IPS DF 4.7 (cell line): Measurements from ENCODE around the gene CNTN5.
"Not testable (repeated sequence)": the region's sequence is repeated elsewhere in the genome, so short reads cannot be mapped to it uniquely, and the experiment has no call there.

Experiments used
- DNase-seq: peaks from one replicate; pipeline ENCODE4 v3.0.0-alpha.2; 2013; ENCODE audit warnings: low spot score; ENCODE audit errors: extremely low read depth

CNTN5 gene

DNA sequence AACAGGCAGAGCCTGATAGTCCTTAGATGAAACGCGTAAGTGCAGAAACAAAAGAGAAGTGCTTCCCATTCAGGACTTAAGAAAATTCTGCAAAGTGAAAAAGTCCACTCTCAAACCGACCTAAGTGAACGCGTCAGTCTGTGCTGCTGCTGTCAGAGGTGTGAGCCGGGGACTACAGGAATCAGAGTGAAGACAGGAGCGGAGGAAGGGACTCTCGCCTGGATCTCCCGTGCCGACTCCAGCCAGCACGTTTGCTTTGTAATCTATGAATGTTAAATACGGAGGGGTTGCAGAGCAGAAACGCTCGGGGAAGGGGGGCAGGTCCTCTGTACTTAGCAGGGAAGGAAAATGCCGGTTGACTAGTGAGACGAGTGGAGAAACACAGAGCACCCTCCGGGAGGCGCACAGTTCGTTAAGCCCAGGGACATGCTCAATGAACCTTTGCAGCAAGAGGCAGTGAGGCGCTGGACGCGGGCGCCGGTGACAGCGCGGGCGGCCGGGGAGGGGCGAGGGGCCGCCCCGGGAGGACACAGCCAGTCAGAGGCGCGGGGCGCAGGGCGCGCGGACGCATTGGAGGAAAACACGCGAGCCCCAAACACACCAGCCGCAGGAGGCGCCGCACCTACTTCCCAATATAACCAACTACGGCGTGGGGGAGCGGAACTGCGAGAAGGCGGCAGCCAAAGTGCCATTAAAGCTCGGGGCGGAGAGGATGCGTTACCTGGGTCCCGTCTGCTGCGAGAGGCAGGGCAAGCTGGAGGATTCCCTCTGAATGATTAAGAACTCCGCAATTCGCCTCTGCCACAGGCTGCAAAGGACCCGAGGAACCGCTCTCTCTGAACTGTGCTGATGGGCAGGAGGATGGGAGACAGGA is at the start of gene CNTN5:
CNTN5 (plus strand) TSS at position 598 of the 874 bp plus-strand sequence.
- no peak for DNase-seq

DNA sequence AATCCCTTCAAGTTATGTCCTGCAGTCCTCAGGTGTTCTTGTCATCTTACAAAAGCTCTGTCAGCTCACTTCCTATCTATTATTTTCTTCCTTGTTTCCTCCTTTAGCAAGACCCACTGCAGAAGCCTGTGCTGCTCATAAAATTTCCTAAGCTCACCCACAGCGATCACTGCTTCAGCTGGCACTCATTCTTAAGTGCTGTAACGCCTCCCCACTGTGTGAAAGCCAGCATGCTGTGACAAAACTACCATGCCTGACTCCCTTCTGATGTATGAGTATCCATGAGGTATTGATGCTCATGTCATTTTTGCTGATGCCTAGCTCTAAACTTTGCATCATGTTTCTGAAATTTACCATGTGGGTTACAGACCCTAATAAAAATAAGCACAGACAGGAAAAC is 41.5 kb upstream of the CNTN5 start:
- DNase-seq = no peak

DNA sequence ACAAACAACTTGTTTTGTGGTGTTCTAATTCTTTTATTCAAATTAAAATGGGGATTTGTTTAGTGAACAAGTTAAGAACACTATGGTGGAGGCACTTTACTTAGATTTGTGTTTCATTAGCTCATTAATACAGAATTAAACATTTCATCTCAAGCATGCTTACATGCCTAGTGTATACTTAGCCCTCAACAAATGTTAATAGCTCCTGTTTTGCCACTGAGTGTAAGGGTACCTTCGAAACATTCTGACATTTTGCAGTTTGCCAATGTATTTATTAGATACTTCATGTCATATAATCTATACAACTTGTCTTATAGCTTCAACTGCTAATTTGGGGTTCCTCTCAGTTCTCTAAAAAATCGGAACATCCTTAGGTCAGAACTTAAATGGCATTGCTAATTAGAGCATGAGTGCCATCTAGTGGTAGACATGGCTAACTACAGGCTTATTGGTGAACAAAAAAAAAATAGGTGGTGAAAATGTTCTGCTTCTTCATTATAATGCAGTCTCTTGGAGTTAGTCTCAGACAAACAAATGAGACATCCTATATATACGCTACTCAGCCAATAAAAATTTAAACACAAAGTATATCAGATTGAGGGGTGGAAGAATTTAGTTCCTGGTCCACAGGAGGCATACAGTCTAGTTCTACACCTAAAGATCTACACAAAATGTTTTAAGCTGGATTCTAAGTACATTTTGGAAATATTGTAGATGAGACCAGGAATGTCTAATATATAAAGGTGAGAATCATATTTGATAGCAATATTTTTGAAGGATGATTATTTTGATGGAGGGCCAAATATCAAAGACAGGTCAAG is 4.9 kb upstream of the CNTN5 start:
- no peak for DNase-seq

DNA sequence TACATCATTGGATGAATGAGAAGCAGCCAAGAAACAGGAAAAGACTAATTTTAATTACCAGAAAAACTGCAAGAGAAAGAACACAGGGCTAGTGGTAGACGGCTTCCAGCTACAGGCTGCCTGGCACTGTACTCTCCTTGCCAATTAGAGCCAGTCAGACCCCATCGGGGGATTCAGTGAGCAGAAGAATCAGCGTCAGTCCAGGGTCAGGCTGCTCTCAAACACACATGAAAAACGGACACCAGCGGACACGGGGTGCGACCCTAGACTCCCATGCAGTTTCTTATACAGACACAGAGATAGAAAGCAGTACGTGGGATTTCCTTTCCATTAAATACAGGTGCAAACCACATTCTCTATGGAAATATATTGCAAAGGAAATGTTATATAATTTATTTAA is 1.1 kb upstream of the CNTN5 start:
- DNase-seq = no peak

- DNase-seq = no peak
Observed at GRCh38 chr11:99037057-99037456, 16.3 kb downstream of the CNTN5 start.

DNA sequence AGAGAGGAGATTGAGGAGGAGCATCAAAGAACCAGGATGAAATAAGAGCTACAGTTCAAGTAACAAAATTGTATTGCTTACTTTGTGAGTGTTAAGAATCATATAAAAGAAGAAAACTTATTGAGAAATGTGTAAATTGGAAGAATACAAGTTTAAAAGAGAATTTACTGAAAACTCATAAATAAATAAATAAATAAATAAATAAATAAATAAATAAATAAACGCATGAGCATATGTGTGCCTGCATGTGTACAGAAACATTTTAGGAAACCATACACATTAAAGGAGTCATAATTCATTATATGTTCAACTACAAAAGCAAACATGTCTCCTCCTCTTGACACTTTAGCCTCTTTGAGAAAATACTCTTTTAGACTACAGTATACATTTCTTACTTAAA is 42.6 kb downstream of the CNTN5 start:
- DNase-seq = no peak

- DNase-seq = no peak
Observed at GRCh38 chr11:99065121-99065520, 44.4 kb downstream of the CNTN5 start.

- DNase-seq = no peak
Observed at GRCh38 chr11:99066618-99067317, 46.0 kb downstream of the CNTN5 start.

DNA sequence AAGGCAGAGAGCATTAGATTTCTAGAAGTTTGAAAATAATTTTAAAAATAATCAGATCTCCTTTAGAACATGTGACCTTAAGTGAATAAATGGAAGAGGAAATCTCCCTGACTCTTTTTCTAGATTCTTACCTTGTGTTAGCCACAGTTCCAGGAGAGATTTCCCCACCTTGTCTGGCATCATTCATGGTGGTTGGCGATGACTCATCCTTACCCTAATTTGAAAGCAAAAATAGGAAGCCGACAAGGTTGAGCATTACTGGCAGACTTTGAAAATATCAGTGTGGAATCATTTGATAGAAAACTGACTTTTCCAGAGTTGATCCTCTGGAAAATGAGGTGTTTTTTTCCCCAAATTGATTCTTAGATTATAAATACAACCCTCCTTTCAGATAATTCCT is 48.1 kb downstream of the CNTN5 start:
- DNase-seq = no peak

DNA sequence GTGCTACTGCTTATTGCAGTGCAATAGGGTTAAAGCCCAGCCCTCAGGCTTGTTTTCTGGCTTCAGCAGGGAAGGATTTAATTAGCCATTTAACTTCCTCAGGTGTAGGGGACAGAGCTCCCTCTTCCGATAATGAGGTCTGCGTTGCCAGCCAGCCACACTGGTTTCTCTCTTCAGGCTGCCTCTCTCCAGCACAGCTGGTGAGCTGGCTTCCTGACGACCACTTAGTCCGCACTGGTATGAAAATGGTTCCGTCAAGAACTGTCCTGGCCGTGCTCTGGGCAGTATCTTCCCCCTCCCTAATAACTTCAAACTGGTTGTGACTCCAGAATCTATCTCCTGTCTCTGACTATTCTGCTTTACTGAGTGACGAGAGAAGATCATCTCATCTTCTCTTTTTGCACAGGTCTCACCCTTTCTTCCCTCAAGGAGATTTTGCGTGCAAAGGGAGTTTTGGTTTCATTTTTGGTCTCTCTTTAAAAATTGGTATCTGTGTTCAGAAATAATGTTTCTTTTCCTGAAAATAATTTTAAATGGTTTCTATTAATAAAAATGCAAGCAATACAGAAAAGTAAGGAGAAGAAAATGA is 49.2 kb downstream of the CNTN5 start:
- peak; percentile 19 for DNase-seq

GRCh38 chr11:99079576-99079975 is 58.8 kb downstream of the CNTN5 start:
- DNase-seq = no peak

- DNase-seq = no peak
Observed at GRCh38 chr11:99080154-99080553, 59.4 kb downstream of the CNTN5 start.

DNA sequence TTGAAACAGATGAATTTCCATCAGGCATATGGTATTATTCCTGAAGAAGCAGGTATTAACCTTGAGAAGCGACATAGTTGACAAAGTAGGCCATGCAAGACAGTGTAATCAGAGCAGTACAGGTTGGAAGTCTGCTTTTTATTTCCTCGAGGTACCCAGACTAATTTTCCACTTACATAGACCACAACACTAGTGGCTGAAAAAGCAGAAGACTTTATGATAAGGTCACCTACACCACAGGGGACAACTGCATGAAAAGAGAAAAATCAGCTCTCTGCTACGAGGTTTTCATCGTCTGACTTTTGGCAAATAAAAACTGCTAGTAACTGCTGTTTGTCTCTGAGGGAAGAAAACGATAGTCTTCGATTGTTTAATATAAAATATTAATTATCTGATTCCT is 77.5 kb downstream of the CNTN5 start:
- DNase-seq = no peak

DNA sequence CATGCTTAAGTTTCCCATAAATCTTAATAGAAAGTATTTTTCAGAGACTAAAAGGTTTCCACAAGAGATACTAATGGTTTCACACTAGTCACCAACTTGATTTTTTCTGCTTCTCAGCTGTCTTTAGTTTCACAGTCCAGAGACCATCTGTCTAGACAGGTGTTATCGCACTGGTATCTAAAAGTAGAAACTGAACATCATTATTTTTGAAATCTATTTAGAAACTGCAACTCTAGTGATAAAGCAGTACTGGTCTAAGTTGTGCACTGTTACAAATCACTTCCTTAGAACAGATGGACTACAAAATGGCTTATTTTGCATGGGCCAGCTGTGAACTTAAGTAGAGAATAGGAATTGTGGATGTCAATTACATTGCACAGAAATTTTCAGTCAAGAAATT is 78.0 kb downstream of the CNTN5 start:
- DNase-seq = no peak

DNA sequence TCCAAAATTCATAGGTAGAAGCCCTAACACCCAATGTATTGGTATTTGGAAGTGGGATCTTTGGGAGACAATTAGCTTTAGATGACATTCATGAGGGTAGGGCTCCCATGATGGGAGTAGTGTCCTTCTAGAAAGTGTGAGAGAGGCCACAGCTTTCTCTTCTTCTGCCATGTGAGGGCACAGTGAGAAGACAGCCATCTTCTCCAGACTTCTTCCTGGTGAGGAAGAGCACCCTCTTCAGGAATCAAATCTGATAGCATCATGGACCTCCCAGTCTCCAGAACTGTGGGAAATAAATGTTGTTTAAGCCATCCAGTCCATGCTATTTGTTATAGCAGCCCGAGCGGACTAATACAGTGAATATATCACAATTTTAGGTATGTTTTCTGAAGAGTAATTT is 96.9 kb downstream of the CNTN5 start:
- peak; percentile 1 for DNase-seq

DNA sequence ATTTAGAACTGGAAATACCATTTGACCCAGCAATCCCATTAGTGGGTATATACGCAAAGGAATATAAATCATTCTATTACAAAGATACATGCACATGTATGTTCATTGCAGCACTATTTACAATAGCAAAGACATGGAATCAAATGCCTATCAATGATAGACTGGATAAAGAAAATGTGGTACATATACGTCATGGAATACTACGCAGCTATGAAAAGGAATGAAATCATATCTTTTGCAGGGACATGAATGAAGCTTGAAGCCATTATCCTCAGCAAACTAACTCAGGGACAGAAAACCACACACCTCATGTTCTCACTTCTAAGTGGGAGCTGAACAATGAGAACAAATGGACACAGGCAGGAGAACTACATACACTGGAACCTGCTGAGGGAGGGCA is 113.1 kb downstream of the CNTN5 start:
- DNase-seq = not testable (repeated sequence)

DNA sequence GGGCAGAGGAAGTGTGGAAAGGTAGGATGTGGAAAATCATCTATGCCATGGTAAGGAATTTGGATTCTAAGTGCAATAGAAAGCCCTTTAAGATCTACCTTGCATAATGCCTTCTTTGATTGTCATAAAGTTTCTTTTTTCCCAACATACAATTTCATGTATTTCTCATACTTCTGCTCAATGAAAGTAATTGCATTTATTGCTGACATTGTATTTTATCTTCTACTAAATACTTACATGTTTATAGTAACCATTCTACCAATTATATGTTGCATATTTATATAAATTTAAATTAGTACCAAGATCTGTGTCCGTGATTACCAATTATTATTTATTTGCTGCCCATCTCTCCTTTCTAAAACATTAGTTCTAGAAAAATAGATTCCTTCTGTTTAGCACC is 114.8 kb downstream of the CNTN5 start:
- DNase-seq = no peak

- DNase-seq = no peak
Observed at GRCh38 chr11:99142237-99142636, 121.5 kb downstream of the CNTN5 start.

DNA sequence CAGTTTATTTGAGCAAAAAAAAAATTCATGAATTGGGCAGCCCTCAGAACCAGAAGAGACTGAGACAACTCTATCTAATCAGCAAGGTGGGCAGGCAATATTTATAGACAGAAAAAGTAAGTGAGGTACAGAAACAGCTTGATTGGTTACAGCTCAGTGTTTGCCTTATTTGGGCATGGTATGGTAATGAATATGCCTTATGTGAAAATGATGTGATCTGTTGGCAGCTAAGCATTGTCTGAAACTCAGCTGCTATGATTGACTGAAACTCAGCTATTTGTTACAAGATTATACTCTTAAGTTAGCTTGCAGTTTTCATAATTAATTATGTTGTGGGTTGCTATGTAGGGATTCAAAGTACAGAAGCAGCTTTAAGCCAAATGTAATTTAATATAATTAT is 127.6 kb downstream of the CNTN5 start:
- no peak for DNase-seq

DNA sequence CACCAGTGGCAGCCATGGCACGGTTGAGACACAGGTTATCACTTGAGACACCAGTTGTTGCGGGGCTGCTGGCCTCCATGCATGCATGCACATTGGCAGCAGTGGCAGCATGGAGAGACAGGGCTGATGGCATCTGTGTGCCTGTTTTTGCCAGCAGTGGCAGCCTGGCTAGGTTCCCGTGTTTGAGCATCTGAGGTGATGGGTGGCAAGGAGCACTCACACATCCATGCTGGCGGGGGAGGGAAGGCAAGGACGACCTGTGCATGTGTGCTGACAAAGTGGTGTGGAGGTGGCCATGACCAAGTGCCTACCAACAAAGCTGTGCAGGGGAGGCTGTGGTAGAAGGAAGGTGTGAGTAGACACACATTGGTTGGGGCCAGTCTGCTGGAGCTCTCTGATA is 133.5 kb downstream of the CNTN5 start:
- no peak for DNase-seq

DNA sequence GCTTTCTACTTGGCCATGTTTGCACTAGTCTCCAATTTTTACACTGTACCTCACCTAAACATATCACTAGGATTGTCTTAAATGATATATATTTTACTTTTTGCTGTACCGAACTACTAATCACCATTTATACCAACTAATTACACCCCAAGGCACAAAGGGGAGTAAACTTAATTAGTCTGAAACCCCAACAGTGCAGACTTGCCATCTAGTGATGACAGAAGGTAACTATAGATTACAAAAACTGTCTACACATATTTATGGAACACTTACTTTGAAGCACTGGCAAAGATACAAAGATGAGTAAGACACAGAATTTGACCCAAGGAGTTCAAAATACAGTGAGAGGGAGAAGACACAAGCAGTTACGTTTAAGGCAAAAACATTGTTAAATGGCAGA is 139.7 kb downstream of the CNTN5 start:
- DNase-seq = no peak

DNA sequence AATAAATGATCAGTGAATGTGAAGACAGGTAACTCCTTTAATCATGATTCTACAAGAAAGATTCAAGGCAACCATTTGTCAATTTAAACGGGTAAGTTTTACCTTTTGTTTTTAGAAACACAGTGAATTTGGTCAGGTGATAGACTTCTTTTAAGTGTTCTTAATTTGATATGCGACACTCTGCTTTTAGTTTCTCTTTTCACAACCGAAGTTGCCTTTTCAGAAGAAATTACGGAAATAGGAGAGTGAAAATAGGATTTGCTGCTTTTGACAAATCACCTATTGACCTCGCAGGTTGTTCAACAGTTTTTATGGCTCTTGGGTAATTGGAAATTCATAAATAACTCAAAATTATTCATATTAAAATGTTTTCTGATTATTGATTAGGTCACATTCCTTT is 142.1 kb downstream of the CNTN5 start:
- DNase-seq = no peak
